ENCODE measurements around the gene SHC3. TPM values are rescaled to one million over a fixed set of nuclear protein-coding genes. Genes with fewer than 3 reads are reported as not detected.
A peak's percentile ranks its signal among the peaks of the same experiment; 100 is the strongest.

Gene SHC3, protein sequence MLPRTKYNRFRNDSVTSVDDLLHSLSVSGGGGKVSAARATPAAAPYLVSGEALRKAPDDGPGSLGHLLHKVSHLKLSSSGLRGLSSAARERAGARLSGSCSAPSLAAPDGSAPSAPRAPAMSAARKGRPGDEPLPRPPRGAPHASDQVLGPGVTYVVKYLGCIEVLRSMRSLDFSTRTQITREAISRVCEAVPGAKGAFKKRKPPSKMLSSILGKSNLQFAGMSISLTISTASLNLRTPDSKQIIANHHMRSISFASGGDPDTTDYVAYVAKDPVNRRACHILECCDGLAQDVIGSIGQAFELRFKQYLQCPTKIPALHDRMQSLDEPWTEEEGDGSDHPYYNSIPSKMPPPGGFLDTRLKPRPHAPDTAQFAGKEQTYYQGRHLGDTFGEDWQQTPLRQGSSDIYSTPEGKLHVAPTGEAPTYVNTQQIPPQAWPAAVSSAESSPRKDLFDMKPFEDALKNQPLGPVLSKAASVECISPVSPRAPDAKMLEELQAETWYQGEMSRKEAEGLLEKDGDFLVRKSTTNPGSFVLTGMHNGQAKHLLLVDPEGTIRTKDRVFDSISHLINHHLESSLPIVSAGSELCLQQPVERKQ
- 7.7 and 16.2 TPM in 2 replicates for total RNA-seq
- polyA plus RNA-seq, result 1.7 and 2.5 TPM in 2 replicates
- polyA plus RNA-seq (2012), result 2.3 and 2.7 TPM in 2 replicates
- 3.5 and 30.0 TPM in 2 replicates for polyA minus RNA-seq (ENCODE audit: low replicate concordance)

DNA sequence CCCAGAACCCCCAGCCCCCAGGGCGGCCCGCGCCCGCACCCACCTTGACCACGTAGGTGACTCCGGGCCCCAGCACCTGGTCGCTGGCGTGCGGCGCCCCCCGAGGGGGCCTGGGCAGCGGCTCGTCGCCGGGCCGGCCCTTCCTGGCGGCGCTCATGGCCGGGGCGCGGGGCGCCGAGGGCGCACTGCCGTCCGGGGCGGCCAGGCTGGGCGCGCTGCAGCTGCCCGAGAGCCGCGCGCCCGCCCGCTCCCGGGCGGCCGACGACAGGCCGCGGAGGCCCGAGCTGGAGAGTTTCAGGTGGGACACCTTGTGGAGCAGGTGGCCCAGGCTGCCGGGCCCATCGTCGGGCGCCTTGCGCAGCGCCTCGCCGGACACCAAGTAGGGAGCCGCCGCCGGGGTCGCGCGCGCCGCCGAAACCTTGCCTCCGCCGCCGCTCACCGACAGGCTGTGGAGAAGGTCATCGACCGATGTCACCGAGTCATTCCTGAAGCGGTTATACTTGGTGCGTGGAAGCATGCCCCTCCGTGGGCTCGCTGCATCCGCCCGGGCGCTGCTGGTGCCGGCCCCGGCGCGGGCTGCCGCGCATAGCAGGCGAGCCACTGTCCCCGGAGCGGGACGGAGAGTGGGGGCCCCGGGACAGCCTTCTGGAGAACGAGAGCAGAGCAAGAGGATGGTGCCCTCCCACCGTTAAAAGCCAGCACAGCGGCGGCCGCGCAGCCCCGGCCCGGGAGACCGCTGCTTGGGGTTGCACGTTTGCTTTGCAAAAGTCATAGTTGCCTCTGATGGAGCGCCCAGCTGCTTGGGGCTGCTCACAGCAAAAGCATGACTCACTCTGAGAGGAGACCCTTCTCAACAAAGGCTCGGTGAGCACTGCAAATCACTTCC is at the start of gene SHC3:
SHC3 (minus strand) TSS at position 875 of the 886 bp plus-strand sequence; CDS start at position 517, 358 bp downstream.
- Histone ChIP-seq H4K20me1 (ENCODE audit: control insufficient read depth, extremely low read depth, insufficient read depth, low read length) (no peaks in the 10 kb centered on the region), H3K4me1 (ENCODE audit: control insufficient read depth, extremely low read depth, insufficient read depth, low read length) (peaks cover 10% of the 10 kb centered on the region), H3K4me2 (ENCODE audit: extremely low read depth, insufficient read depth, low read length) (peak within 1 kb of the TSS; percentile 98), H2AFZ (ENCODE audit: low read length) (peak within 1 kb of the TSS; percentile 60), H3K27ac (ENCODE audit: insufficient read depth, low read length) (peak within 1 kb of the TSS; percentile 85), H3K79me2 (ENCODE audit: control insufficient read depth, insufficient read depth, low read length) (peaks cover 20% of the 10 kb centered on the region), H3K9me3 (ENCODE audit: control insufficient read depth, insufficient read depth, low read depth, low read length) (no peaks in the 10 kb centered on the region), H3K36me3 (ENCODE audit: control insufficient read depth, insufficient read depth, low read length) (no peaks in the 10 kb centered on the region), H3K9ac (ENCODE audit: insufficient read depth, low read length) (peak within 1 kb of the TSS; percentile 58), H3K27me3 (ENCODE audit: control insufficient read depth, insufficient read depth, low read length) (no peaks in the 10 kb centered on the region), H3K4me3 (replicated peaks in 1 of 4; ENCODE audit: control extremely low read depth in 1 of 4, insufficient read depth in 1 of 4, low read depth in 3 of 4, low read length in 4 of 4) (peak within 1 kb of the TSS; percentile 52 to 71 (median 60))
- no peak for TF ChIP-seq EZH2 (IDR thresholded peaks at IDR 0.05; ENCODE audit: low read length, missing control alignments)
- TF ChIP-seq, protein P1, sequence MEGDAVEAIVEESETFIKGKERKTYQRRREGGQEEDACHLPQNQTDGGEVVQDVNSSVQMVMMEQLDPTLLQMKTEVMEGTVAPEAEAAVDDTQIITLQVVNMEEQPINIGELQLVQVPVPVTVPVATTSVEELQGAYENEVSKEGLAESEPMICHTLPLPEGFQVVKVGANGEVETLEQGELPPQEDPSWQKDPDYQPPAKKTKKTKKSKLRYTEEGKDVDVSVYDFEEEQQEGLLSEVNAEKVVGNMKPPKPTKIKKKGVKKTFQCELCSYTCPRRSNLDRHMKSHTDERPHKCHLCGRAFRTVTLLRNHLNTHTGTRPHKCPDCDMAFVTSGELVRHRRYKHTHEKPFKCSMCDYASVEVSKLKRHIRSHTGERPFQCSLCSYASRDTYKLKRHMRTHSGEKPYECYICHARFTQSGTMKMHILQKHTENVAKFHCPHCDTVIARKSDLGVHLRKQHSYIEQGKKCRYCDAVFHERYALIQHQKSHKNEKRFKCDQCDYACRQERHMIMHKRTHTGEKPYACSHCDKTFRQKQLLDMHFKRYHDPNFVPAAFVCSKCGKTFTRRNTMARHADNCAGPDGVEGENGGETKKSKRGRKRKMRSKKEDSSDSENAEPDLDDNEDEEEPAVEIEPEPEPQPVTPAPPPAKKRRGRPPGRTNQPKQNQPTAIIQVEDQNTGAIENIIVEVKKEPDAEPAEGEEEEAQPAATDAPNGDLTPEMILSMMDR (conservative IDR thresholded peaks at IDR 0.05 in 1 of 2, IDR thresholded peaks at IDR 0.05 in 1 of 2; ENCODE audit: low read depth in 1 of 2, low read length in 2 of 2), result no peak
- DNase-seq (ENCODE audit: low read depth in 2 of 2), result peak; percentile 63 to 81

DNA sequence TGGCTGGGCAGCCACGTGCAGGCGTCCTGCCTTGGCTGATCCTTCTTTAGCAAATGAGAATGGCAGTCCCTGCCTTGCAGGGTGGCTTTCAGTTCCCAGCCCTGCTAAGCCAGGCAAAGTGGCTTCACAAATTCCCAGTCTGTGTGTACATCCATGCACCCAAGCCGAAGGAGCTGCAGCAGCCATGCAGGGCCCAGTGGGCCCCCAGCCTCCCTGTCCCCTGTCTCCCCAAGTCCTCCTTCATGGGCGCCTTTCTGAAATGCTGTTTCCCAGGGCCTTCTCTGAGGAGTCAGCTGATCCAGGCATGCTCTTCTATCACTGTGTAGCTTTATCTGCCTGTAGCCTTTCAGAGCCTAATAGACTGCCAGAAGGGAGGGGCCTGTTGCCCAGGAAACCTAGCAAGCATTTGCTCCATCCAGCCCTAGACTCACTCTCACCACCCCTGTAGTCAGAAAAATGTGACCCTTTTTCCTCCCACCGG is 47.4 kb upstream of the SHC3 start:
- no peaks in the 10 kb centered on the region for H3K36me3 ChIP-seq (ENCODE audit: control insufficient read depth, insufficient read depth, low read length)

More for the DNA sequence above, 47.4 kb upstream of the SHC3 start:
- Histone ChIP-seq H3K4me3 (replicated peaks in 1 of 4; ENCODE audit: control extremely low read depth in 1 of 4, insufficient read depth in 1 of 4, low read depth in 3 of 4, low read length in 4 of 4) (no peak overlapping the region), H3K79me2 (ENCODE audit: control insufficient read depth, insufficient read depth, low read length) (no peaks in the 10 kb centered on the region), H2AFZ (ENCODE audit: low read length) (no peak overlapping the region), H3K9me3 (ENCODE audit: control insufficient read depth, insufficient read depth, low read depth, low read length) (no peaks in the 10 kb centered on the region), H4K20me1 (ENCODE audit: control insufficient read depth, extremely low read depth, insufficient read depth, low read length) (no peaks in the 10 kb centered on the region), H3K27me3 (ENCODE audit: control insufficient read depth, insufficient read depth, low read length) (peaks cover 2% of the 10 kb centered on the region), H3K9ac (ENCODE audit: insufficient read depth, low read length) (no peak overlapping the region), H3K4me2 (ENCODE audit: extremely low read depth, insufficient read depth, low read length) (no peak overlapping the region), H3K27ac (ENCODE audit: insufficient read depth, low read length) (no peak overlapping the region), H3K4me1 (ENCODE audit: control insufficient read depth, extremely low read depth, insufficient read depth, low read length) (no peaks in the 10 kb centered on the region)
- DNase-seq (ENCODE audit: low read depth in 2 of 2), result peak; percentile 18 to 48
- TF ChIP-seq, protein P1 (conservative IDR thresholded peaks at IDR 0.05 in 1 of 2, IDR thresholded peaks at IDR 0.05 in 1 of 2; ENCODE audit: low read depth in 1 of 2, low read length in 2 of 2), result no peak
- TF ChIP-seq EZH2 (IDR thresholded peaks at IDR 0.05; ENCODE audit: low read length, missing control alignments), result no peak
